Ovary (tissue), 3 donors: ENCODE results near the gene FBXL17.

Experiments used
- CTCF ChIP-seq, 3 donors: fragments of 450-650 bp in 2 of 3; fragments of 200-600 bp in 1 of 3; IDR thresholded peaks; one replicate each; pipeline versions ENCODE4 v1.5.1 to v1.8.0; 2016 to 2022; ENCODE audit warnings: antibody characterized with exemption in 3 of 3, mild to moderate bottlenecking in 1 of 3
- EP300 ChIP-seq: sonication (generic); formaldehyde crosslinking; IDR thresholded peaks from one replicate; pipeline ENCODE4 v1.6.1; 2017; ENCODE audit warnings: antibody characterized with exemption
- POLR2A ChIP-seq: fragments of 450-650 bp; IDR thresholded peaks from one replicate; pipeline ENCODE4 v1.6.1; 2017; ENCODE audit warnings: antibody characterized with exemption, mild to moderate bottlenecking, moderate library complexity
- donor health status: DM: no; HTN: no; CAD: no.

GRCh38 chr5:108201721-108202120, 180.2 kb downstream of the FBXL17 start:
- TF ChIP-seq CTCF (IDR thresholded peaks at IDR 0.05) (no peak), POLR2A (no peak), EP300 (no peak)
